ENCODE data around the gene THADA.

Gene THADA

DNA sequence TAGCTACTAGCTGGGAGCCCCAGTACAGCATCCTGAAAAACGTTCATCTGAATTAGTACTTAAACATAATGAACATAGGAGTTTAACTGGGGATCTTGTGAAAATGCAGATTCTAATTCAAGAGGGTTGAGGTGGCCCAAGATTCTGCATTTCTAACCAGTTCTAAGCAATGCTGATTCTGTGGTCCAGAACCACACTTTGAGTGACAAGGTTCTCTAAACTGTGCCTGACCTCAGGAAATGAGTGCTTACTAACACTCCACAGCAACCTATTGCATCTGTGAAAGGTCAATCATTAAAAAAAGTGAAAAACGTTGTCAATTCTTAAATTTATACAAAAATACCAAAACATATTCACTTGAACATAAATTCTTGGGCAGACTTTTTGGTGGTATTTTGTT lies 212.3 kb downstream of the THADA start:
- no peaks in the 10 kb centered on the region for H4K20me1 ChIP-seq (ENCODE audit: insufficient read depth, low read length)
- no peak overlapping the region for H3K27ac ChIP-seq (ENCODE audit: low read depth, low read length, poor library complexity, severe bottlenecking)
- H3K9me2 ChIP-seq (ENCODE audit: low read depth, low read length): no peaks in the 10 kb centered on the region
- H3K79me2 ChIP-seq (ENCODE audit: insufficient read depth, low read length): no peaks in the 10 kb centered on the region
- H3K36me3 ChIP-seq (ENCODE audit: insufficient read depth, low read length): no peaks in the 10 kb centered on the region
- no peak overlapping the region for H3K9ac ChIP-seq (ENCODE audit: low read length)
- TF ChIP-seq EZH2 (IDR thresholded peaks at IDR 0.05; ENCODE audit: borderline replicate concordance, low read length): no peak
- TF ChIP-seq, protein P1, sequence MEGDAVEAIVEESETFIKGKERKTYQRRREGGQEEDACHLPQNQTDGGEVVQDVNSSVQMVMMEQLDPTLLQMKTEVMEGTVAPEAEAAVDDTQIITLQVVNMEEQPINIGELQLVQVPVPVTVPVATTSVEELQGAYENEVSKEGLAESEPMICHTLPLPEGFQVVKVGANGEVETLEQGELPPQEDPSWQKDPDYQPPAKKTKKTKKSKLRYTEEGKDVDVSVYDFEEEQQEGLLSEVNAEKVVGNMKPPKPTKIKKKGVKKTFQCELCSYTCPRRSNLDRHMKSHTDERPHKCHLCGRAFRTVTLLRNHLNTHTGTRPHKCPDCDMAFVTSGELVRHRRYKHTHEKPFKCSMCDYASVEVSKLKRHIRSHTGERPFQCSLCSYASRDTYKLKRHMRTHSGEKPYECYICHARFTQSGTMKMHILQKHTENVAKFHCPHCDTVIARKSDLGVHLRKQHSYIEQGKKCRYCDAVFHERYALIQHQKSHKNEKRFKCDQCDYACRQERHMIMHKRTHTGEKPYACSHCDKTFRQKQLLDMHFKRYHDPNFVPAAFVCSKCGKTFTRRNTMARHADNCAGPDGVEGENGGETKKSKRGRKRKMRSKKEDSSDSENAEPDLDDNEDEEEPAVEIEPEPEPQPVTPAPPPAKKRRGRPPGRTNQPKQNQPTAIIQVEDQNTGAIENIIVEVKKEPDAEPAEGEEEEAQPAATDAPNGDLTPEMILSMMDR (IDR thresholded peaks at IDR 0.05; ENCODE audit: low read length): no peak
- H3K4me3 ChIP-seq (ENCODE audit: low read depth, low read length, poor library complexity, severe bottlenecking): no peak overlapping the region
- H3K27me3 ChIP-seq (ENCODE audit: insufficient read depth, low read length): no peaks in the 10 kb centered on the region
- H3F3A ChIP-seq (ENCODE audit: insufficient read depth, low read length): no peaks in the 10 kb centered on the region
- H3K4me2 ChIP-seq (ENCODE audit: low read length): no peak overlapping the region
- H2AFZ ChIP-seq (ENCODE audit: low read length): no peak overlapping the region
- H3K4me1 ChIP-seq (ENCODE audit: insufficient read depth, low read length, severe bottlenecking): peaks cover 29% of the 10 kb centered on the region
- no peaks in the 10 kb centered on the region for H3K9me3 ChIP-seq (ENCODE audit: low read length)

DNA sequence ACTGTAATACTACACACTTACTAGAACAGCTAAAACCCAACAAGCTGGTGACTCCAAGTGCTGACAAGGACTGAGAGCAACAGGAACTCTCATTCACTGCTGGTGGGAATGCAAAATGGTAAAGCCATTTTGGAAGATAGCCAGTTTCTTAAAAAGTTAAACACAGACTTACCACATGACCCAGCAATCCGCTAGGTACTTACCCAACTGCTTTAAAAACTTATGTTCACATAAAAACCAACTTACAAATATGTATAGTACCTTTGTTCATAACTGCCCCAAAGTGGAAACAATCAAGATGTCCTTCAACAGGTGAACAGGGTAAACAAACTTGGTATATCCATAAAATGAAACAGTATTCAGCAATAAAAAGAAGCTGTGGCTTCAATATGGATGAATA lies 216.3 kb downstream of the THADA start:
- no peaks in the 10 kb centered on the region for H4K20me1 ChIP-seq (ENCODE audit: insufficient read depth, low read length)

DNA sequence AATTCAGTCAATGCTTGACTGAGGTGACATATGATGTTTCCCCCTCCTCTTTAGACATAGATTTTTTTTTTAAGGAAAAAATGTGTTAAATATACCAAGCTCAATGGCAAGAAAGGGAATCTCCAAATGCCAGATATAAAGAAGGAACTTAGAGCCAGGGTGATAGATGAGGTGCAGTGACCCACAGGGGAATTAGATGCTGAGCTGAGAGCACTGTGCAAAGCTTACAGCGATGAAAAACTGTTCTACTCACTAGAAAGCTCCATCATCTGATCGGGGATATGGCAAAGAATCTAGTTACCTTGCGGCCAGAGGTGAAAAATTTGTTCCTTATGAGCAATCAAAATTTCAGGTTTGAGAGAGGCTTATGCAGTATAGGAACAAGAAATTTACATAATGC lies 218.5 kb downstream of the THADA start:
- TF ChIP-seq, protein P1 (IDR thresholded peaks at IDR 0.05; ENCODE audit: low read length): no peak
- no peak for TF ChIP-seq EZH2 (IDR thresholded peaks at IDR 0.05; ENCODE audit: borderline replicate concordance, low read length)
- Histone ChIP-seq H3K36me3 (ENCODE audit: insufficient read depth, low read length) (no peaks in the 10 kb centered on the region), H3K79me2 (ENCODE audit: insufficient read depth, low read length) (no peaks in the 10 kb centered on the region), H3K4me3 (ENCODE audit: low read depth, low read length, poor library complexity, severe bottlenecking) (no peak overlapping the region), H3K27ac (ENCODE audit: low read depth, low read length, poor library complexity, severe bottlenecking) (no peak overlapping the region), H2AFZ (ENCODE audit: low read length) (no peak overlapping the region), H3K9me2 (ENCODE audit: low read depth, low read length) (no peaks in the 10 kb centered on the region), H3K9ac (ENCODE audit: low read length) (no peak overlapping the region), H3K4me1 (ENCODE audit: insufficient read depth, low read length, severe bottlenecking) (peaks cover 15% of the 10 kb centered on the region), H3K9me3 (ENCODE audit: low read length) (no peaks in the 10 kb centered on the region), H3K27me3 (ENCODE audit: insufficient read depth, low read length) (no peaks in the 10 kb centered on the region), H4K20me1 (ENCODE audit: insufficient read depth, low read length) (no peaks in the 10 kb centered on the region), H3F3A (ENCODE audit: insufficient read depth, low read length) (no peaks in the 10 kb centered on the region), H3K4me2 (ENCODE audit: low read length) (no peak overlapping the region)

More for the DNA sequence above, 216.3 kb downstream of the THADA start:
- Histone ChIP-seq H3K27me3 (ENCODE audit: insufficient read depth, low read length) (no peaks in the 10 kb centered on the region), H3K9me3 (ENCODE audit: low read length) (no peaks in the 10 kb centered on the region), H3K9me2 (ENCODE audit: low read depth, low read length) (no peaks in the 10 kb centered on the region), H3K36me3 (ENCODE audit: insufficient read depth, low read length) (no peaks in the 10 kb centered on the region), H3K79me2 (ENCODE audit: insufficient read depth, low read length) (no peaks in the 10 kb centered on the region), H3K4me1 (ENCODE audit: insufficient read depth, low read length, severe bottlenecking) (peaks cover 15% of the 10 kb centered on the region), H3K4me2 (ENCODE audit: low read length) (no peak overlapping the region), H3K27ac (ENCODE audit: low read depth, low read length, poor library complexity, severe bottlenecking) (no peak overlapping the region), H3K4me3 (ENCODE audit: low read depth, low read length, poor library complexity, severe bottlenecking) (no peak overlapping the region), H3K9ac (ENCODE audit: low read length) (no peak overlapping the region), H3F3A (ENCODE audit: insufficient read depth, low read length) (no peaks in the 10 kb centered on the region), H2AFZ (ENCODE audit: low read length) (no peak overlapping the region)
- no peak for TF ChIP-seq EZH2 (IDR thresholded peaks at IDR 0.05; ENCODE audit: borderline replicate concordance, low read length)
- TF ChIP-seq, protein P1 (IDR thresholded peaks at IDR 0.05; ENCODE audit: low read length): no peak
